SK-N-MC (cell line): ENCODE results near the gene PLSCR1.
"Not testable (repeated sequence)": the region's sequence is repeated elsewhere in the genome, so short reads cannot be mapped to it uniquely, and the experiment has no call there.

Experiments
- DNase-seq: peaks from one replicate; pipeline ENCODE4 v3.0.0-alpha.2; 2011; ENCODE audit warnings: low read depth, low spot score
- H3K27ac ChIP-seq: fragments of 200-600 bp; sonication (generic); 2 replicates; pipeline ENCODE4 v1.5.1; 2016; ENCODE audit warnings: mixed run types
- H3K36me3 ChIP-seq: fragments of 200-600 bp; sonication (generic); 2 replicates; pipeline ENCODE4 v1.6.1; 2017; ENCODE audit warnings: antibody characterized with exemption, low read length, mixed read lengths; ENCODE audit not compliant: insufficient read depth
- H3K4me3 ChIP-seq: fragments of 200-600 bp; sonication (generic); 2 replicates; pipeline ENCODE4 v1.5.1; 2016
- H3K9ac ChIP-seq: fragments of 200-600 bp; sonication (generic); 2 replicates; pipeline ENCODE4 v1.8.0; 2017; ENCODE audit warnings: mixed run types, mixed read lengths; ENCODE audit not compliant: insufficient read length
- H3K9me3 ChIP-seq: fragments of 200-600 bp; sonication (generic); 2 replicates; pipeline ENCODE4 v1.6.1; 2017; ENCODE audit warnings: low read depth, mild to moderate bottlenecking, antibody characterized with exemption, low read length, moderate library complexity, mixed read lengths
- EZH2 ChIP-seq: fragments of 200-600 bp; sonication (generic); IDR thresholded peaks from one replicate; pipeline ENCODE4 v1.6.1; 2017; ENCODE audit warnings: antibody characterized with exemption
- FOXP2 ChIP-seq: optimal IDR thresholded peaks from 2 replicates; pipeline ENCODE3; 2011; ENCODE audit warnings: mild to moderate bottlenecking, moderate library complexity; ENCODE audit not compliant: insufficient read depth; ENCODE audit errors: extremely low read length, control extremely low read depth
- POLR2AphosphoS5 ChIP-seq: IDR thresholded peaks from 2 replicates; pipeline ENCODE4 v1.6.1; 2012; ENCODE audit warnings: mild to moderate bottlenecking, low read depth, low read length, borderline replicate concordance

The PLSCR1 gene

DNA sequence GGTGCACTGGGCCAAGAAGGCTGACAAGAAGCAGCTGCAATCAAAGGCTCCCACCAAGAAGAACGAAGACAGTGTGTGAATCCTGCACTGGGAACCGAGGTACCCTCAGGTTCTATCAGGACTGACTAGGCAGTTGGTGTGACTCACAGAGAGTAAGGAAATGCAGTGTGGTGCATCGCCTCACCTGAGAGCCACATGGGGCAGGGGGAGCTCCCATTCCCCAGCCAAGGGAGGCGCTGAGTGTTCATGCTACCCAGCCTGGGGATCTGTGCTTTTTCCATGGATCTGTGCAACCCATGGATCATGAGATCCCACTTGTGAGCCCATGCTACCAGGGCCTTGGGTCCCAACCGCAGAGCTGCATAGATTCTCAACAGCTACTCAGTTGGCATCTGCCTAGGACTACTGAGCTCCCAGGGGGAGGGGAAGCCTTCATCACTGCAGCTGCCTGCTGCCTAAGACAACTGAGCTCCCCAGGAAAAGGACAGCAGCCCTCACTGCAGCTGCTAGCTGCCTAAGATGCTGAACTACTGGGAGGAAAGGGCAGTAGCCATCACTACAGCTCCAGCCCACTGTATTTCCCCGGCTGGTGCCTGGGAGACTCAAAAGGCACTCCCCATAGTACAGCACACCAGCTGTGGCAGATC lies 68.2 kb downstream of the PLSCR1 start:
- no peaks in the 10 kb centered on the region for H3K36me3 ChIP-seq

DNA sequence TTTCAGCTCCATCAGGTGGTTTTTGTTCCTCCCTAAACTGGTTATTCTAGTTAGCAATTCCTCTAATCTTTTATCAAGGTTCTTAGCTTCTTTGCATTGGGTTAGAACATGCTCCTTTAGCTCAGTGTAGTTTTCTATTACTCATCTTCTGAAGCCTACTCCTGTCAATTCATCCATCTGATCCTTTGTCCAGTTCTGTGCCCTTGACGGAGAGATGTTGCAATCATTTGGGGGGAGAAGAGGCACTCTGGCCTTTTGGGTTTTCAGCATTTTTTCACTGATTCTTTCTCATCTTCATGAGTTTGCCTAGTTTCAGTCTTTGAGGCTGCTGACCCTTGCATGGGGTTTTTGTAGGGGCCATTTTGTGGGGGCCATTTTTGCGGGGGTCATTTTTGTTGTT lies 69.4 kb downstream of the PLSCR1 start:
- DNase-seq, H3K36me3 ChIP-seq, H3K9me3 ChIP-seq, H3K27ac ChIP-seq, H3K4me3 ChIP-seq, H3K9ac ChIP-seq: not testable (repeated sequence)

More for the DNA sequence above, 68.2 kb downstream of the PLSCR1 start:
- Histone ChIP-seq H3K27ac (no peak overlapping the region), H3K9me3 (no peaks in the 10 kb centered on the region), H3K4me3 (no peak overlapping the region), H3K9ac (no peak overlapping the region)
- DNase-seq: no peak
- TF ChIP-seq FOXP2: no peak
- no peak for TF ChIP-seq POLR2AphosphoS5
- no peak for TF ChIP-seq EZH2

DNA sequence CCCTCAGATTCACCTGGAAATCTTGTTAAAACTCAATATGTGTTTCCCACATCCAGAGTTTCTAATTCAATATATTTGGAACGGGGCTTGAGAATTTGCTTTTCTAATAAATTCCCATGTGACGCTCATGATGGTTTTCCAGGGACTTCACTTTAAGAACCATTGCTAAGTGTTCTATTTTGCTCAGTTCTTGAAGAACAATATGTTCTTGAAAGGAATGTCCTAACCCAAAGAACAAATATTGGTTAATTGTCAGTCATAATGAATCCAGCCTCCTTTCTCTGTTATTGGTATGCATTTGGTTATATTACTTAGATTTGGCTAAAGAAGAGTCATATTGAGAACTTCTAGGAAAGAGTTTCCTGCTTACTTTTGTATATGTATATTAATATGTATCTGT lies 70.7 kb downstream of the PLSCR1 start:
- H3K27ac ChIP-seq: no peak overlapping the region
- H3K9me3 ChIP-seq: no peaks in the 10 kb centered on the region
- no peak overlapping the region for H3K9ac ChIP-seq
- TF ChIP-seq FOXP2 (no peak), POLR2AphosphoS5 (no peak), EZH2 (no peak)
- no peak for DNase-seq
- H3K36me3 ChIP-seq: no peaks in the 10 kb centered on the region
- no peak overlapping the region for H3K4me3 ChIP-seq

DNA sequence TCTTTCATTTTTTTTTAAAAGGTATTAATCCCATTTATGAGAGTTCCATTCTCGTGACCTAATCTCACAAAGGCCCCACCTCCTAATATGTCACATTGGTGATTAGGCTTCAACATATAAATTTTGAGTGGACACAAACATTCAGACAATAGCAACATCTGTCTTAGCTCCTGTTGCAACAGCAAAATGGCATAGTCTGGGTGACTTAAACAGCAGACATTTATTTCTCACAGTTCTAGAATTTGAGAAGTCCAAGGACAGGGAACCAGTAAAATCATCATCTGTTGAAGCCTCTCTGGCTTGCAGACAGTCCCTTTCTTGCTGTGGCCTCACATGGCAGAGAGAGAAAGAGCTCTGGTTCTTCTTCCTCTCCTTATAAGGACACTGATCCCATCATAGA lies 71.8 kb downstream of the PLSCR1 start:
- Histone ChIP-seq H3K9ac (no peak overlapping the region), H3K36me3 (no peaks in the 10 kb centered on the region), H3K4me3 (no peak overlapping the region), H3K27ac (no peak overlapping the region), H3K9me3 (no peaks in the 10 kb centered on the region)
- no peak for TF ChIP-seq POLR2AphosphoS5
- no peak for TF ChIP-seq FOXP2
- TF ChIP-seq EZH2: no peak
- no peak for DNase-seq

DNA sequence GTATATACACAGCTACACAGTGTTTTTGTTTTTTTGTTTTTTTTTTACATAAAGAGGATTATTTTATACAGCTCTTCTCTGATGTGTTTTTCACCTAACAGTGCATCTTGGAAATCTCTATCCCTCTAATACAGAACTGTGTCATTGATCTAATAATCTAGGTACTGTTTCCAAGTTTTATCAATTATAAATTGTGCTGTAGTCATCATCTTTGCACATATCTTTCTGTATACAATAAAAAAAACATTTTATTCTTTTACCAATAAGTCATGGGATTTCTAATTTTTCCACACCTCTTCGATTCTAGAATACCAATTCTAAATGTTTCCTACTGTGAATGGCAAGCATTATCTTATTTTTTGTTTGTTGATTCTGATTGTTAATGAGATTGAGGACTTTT lies 73.4 kb downstream of the PLSCR1 start:
- H3K27ac ChIP-seq: no peak overlapping the region
- DNase-seq: no peak
- no peak overlapping the region for H3K4me3 ChIP-seq
- H3K36me3 ChIP-seq: no peaks in the 10 kb centered on the region
- no peak for TF ChIP-seq POLR2AphosphoS5
- TF ChIP-seq FOXP2: no peak
- no peak for TF ChIP-seq EZH2
- no peak overlapping the region for H3K9ac ChIP-seq
- no peaks in the 10 kb centered on the region for H3K9me3 ChIP-seq

DNA sequence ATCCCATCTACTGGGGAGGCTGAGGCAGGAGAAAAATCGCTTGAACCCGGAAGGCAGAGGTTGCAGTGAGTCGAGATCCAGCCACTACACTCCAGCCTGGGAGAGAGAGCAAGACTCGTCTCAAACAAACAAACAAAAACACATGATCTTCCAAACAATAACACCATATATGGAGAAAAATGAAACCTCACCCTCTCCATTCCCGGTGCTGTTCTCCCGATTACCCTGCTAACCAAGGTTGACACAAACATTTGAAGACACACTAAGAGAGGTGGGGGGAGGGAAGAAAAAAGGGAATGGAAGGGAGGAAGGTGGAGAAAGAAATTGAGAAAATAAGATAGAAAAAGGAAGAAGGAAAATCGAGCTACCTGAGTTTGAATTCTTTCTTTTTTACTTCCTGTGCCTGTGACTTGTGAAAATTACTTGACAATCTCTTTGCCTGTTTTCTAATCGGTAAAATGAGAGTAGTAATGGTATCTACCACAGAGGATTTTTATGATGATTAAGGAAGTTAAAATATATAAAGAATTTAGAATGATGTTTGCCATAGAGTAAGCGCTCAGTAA lies 73.9 kb downstream of the PLSCR1 start:
- Histone ChIP-seq H3K9me3 (no peaks in the 10 kb centered on the region), H3K9ac (no peak overlapping the region), H3K36me3 (no peaks in the 10 kb centered on the region), H3K27ac (no peak overlapping the region), H3K4me3 (no peak overlapping the region)
- no peak for TF ChIP-seq FOXP2
- no peak for TF ChIP-seq POLR2AphosphoS5
- TF ChIP-seq EZH2: no peak
- DNase-seq: no peak

DNA sequence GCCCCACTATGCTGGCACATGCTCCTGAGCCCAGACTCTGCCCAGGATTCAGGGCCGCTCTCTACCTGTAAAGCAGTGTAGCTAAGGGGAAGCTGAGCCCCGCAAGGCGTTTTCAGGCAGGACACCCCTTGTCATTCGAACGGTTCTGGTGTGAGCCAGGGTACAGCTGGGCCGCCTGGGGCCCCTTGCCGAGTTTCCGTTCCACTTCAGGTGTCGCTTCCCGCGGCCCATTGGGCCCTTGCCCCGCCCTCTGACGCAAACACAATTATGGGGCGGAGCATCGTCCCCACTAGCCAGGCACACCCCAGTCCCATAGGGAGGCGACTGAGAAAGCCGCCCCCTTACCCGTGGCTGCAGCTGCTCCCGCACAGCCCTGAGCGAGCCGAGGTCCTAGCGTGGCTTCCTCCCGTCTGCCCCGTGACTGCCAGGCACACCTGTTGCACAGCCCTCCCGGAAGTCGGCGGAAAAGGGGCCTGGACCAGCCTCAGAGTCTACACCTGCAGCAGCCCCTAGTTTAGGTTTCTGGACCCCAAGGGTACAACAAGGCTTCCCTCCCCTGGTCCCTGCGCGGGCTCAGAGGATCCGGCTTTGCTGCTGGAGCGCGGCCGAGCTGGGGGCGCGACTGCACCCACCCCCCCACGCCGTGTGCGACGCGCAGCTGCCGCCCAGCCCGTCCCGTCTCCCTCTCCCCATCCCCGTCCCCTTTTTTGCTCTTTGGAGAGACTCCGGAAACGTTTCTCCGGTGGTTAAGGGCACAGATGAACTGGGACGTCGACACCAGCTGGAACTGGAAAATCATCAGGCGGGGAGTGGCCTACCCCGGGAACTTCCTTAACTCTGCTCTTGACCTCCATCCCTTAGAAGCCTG lies 75.0 kb downstream of the PLSCR1 start, which contains the start of gene PLSCR2:
Gene PLSCR2, minus strand, starts transcription at position 412 of the 868 bp plus-strand sequence. CDS start 9,657 bp downstream, outside the sequence.
- DNase-seq: no peak
- Histone ChIP-seq H3K9me3 (no peaks in the 10 kb centered on the region), H3K36me3 (no peaks in the 10 kb centered on the region), H3K27ac (no peak within 1 kb of the TSS), H3K9ac (no peak within 1 kb of the TSS), H3K4me3 (no peak within 1 kb of the TSS)
- no peak for TF ChIP-seq EZH2
- TF ChIP-seq POLR2AphosphoS5: no peak
- TF ChIP-seq FOXP2: no peak

DNA sequence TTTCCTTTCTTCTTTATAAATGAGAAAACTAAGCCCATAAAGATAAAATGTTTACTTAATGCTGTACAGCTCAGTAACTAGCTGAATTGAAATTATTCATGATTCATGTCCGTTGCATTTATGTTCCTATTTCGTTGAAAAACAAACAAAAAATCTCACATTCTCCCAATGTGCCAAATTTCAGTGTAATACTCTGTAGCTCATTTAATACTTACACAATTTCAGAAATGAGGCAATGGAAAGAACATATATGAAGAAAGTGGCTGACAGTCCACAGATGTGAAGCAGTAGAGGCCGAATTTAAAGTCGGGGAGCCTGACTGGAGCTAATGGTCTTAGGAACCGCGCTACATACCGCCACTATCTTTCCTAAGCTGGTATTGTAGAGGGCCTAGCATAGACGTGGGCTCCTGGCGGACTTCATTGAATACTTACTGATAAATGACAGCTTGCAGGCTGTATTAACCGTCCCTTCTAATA lies 75.7 kb downstream of the PLSCR1 start:
- no peak for DNase-seq
- H3K36me3 ChIP-seq: no peaks in the 10 kb centered on the region
- no peak overlapping the region for H3K9ac ChIP-seq
- no peak overlapping the region for H3K27ac ChIP-seq
- no peaks in the 10 kb centered on the region for H3K9me3 ChIP-seq
- no peak for TF ChIP-seq FOXP2
- TF ChIP-seq POLR2AphosphoS5: no peak
- no peak for TF ChIP-seq EZH2
- no peak overlapping the region for H3K4me3 ChIP-seq
